Erythroblast (primary cell): ENCODE data around the gene MISP3.

Experiments used
- DNase-seq, 2 experiments: peaks; one replicate each; lab custom pipeline; 2025; lab: John Stamatoyannopoulos, UW
- GATA1 ChIP-seq: IDR thresholded peaks from 2 replicates; pipeline ENCODE4 v1.6.1; 2011; ENCODE audit warnings: low read depth, mild to moderate bottlenecking, control low read depth, low read length, moderate library complexity
- POLR2A ChIP-seq: IDR thresholded peaks from 2 replicates; pipeline ENCODE4 v1.6.1; 2011; ENCODE audit warnings: mild to moderate bottlenecking, low read length

MISP3 gene

DNA sequence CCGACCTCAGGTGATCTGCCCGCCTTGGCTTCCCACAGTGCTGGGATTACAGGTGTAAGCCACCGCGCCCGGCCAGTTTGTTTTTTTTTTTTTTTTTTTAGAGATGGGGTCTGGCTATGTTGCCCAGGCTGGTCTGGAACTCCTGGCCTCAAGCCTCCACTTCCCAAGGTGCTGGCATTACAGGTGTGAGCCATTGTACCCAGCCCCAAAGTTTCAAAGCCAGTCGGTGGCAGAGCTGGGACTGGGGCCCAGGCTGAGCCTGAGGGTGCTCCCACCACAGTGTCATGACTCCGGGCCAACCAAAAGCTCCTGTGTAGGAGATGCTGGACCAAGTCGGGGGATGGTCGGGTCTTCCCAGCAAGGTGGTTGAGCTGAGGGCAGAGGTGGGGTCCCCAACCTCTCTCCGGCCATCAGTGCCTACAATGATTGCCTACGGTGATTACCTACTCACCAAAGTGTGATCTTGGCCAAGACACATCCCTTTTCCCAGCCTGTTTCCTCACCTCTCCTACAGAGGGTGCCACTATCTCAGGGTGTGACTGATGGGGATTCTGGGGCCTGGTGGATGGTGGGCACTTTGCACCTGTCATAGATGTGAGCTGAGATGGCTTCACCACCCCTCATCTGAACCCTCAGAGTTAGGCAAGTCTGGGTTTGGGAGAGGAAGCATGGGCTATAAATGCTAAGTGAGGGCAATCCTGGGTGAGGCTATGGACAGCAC, 23.8 kb downstream of the MISP3 start:
- DNase-seq: no peak
- TF ChIP-seq POLR2A (no peak), GATA1 (no peak)

DNA sequence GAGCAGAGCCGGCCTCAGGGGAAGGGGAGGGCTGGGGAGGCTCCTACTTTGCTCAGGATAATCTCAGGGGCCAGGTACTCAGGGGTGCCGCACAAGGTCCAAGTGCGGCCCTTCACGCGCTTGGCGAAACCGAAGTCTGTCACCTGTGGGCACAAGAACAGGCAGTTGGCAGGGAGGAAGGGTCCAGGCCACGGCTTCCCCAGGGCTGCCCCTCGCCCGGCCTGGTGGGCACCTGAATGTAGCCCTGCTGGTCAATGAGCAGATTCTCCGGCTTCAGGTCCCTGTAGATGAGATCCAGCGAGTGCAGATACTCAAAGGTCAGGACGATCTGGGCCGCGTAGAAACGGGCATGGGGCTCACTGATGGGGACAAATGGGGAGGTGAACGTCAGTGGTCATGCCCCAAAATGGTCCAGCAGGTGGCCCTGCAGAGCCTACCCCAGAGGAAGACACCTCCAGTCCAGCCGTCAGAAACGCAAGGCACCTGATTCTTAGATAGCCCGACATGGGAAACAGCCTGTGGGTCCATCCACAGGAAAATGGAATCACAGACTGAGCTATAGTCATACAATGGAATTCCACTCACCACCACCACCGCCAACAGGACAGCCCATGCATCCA, 25.1 kb downstream of the MISP3 start:
- DNase-seq: no peak
- TF ChIP-seq POLR2A: no peak
- no peak for TF ChIP-seq GATA1

DNA sequence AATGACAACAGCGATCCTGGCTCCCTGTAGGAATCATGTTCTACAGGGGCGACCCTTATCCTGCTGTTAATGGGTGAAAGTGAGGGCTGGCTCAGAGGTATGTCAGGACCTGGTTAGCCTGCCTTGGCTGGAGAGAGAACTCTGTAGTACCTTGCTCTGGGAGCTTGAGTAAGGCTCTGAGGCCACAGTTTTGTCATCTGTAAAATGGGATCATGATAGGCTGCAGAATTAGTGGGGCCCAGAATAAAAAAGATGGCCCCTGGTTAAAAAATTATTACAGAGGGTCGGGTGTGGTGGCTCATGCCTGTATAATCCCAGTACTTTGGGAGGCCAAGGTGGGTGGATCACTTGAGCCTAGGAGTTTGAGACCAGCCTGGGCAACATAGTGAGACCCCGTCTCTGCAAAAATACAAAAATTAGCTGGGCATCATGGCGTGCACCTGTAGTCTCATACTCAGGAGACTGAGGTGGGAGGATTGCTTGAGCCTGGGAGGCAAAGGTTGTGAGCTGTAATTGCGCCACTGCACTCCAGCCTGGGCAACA, 28.5 kb downstream of the MISP3 start:
- DNase-seq: no peak
- TF ChIP-seq POLR2A (no peak), GATA1 (no peak)

DNA sequence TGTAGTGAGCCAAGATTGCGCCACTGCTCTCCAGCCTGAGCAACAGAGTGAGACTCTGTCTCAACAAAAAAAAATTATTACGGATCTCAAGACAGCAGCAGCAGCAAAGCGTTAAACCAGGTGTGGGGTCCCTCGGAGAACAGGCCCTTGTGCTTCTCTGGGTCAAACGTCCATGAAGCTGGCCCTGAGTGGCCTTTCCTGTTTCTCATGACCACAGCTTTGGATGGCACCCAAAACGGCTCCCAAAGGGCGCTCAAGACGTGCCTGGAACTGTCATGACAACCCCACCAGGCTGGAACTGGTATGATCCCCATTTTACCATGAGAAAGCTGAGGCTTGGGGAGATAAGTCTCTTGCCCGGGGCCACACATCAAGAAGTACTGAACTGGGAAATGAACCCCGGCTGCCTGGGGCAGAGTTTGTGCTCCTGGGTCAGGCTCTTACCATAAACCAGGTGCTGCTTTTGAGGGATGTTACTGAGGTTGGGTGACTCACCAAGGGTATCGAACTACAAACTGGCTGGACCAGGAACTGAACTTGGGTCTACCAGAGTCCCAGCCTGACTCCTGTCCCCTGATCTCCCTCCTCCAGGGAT, 29.6 kb downstream of the MISP3 start:
- DNase-seq: no peak
- no peak for TF ChIP-seq GATA1
- no peak for TF ChIP-seq POLR2A

DNA sequence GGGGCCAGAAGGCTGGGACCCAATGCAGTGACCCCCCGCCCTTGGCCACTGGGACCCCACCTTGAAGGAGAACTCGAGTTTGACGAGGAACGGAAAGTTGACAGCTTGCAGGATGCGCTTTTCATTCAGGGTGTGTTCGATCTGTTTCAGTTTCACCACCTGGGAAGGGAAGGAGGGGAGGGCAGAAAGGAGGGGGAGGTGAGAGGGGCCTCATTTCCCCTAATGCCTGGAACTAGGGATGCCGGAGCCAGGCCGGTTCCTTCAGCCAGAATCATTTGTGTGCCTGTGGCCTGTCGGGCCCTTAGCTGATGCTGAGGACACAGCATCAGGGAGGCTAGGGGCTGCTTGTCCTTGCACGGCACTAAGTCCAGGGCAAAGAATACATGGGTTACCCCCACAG, 30.2 kb downstream of the MISP3 start:
- DNase-seq: no peak
- TF ChIP-seq GATA1: no peak
- no peak for TF ChIP-seq POLR2A

DNA sequence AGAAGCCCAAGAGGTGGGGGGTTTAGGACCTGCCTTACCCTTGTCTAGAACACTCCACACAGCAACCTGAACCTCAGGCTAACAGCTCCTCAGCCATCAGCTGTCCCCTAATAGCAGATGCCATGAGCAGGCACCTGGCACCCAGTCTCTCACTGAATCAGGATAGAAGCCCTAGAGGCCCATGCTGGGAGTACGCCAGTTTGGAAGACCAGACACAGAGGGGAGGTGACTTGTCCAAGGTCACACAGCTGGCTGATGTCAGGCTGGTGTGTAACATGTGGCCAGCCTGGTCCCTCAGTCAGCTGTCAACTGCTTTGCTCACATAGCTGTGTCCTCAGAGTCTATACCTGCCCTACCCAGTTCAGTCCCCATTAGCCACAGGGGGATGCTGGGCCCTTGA, 30.7 kb downstream of the MISP3 start:
- TF ChIP-seq POLR2A (no peak), GATA1 (no peak)
- peak in 1 of 2 experiments; percentile 37 for DNase-seq

DNA sequence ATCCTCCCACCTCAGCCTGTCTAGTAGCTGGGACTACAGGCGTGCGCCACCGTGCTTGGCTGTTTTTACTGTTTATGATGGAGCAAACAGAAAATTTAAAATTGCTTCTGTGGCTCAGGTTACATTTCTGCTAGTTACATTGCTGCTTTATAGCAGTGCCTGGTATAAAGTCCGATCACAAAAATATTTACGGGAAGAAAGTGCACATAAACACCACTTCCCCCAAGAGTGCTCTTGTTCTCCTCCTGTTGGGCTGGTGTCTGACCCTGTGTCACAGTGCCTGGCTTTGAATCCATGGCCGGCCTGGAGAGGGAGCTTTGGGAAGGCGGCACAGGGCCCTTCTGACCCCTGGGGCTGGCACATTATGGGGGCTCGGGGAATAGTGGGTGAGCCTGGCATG, 33.1 kb downstream of the MISP3 start:
- no peak for DNase-seq

DNA sequence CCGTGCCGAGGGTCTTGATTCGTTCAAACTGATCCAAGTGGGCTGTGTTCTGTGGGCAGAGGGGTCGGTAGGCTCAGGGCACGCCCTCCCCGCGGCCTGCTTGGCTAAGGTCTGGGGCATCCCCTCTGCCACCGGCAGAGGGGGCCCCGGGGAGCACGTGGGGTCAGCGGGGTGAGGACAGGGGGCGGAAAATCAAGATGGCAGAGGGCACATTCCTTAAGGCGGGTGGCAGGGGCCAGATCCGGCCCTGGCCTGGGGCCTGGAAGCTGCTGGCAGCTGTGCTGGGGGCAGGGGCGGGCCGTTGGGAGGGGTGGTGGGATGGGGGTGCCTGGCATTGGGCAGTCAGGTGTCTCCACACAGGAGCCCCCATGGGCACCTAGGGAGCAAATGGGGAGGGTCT, 34.3 kb downstream of the MISP3 start:
- DNase-seq: no peak
- no peak for TF ChIP-seq POLR2A
- no peak for TF ChIP-seq GATA1

More for the DNA sequence above, 33.1 kb downstream of the MISP3 start:
- TF ChIP-seq POLR2A (no peak), GATA1 (no peak)

DNA sequence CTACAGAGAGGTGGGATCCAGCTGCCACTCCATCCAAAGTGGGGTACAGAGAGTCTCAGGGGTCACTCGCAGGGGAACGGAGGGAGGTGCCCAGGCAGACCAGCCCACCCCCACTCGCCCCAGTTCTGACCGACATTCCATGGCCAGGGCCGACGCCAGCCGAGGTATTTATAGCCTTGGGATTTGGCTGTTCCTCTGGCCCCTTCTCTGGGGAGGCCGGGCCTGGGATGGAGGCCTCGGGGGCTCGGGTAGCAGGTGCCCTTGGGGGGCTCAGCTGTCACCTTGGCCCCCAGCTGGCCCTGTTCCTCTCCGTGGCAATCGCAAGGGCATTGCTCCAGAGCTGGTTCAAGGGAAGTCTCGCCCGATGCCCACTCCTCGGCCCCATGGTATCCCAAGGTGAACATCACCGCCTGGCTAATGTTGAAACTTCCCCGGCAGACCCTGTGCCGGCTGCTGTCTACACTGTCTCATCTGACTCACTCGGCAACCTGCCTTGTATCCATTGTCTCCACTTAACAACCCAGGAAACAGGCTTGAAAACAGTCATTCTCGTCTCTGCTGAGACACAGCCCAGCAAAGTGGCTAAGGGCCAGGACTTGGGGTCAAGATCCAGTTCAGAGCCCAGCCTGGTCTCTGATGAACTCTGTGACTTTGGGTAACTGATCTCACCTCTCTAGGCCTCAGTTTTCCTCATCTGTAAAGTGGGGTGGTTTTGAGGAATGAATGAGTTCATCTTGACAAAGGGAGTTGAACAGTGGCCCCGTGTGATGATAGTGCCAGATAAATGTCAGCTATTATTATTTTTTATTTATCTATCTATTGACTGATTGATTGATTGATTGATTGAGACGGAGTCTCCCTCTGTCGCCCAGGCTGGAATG, 35.2 kb downstream of the MISP3 start:
- TF ChIP-seq POLR2A: no peak
- TF ChIP-seq GATA1: no peak
- no peak for DNase-seq

DNA sequence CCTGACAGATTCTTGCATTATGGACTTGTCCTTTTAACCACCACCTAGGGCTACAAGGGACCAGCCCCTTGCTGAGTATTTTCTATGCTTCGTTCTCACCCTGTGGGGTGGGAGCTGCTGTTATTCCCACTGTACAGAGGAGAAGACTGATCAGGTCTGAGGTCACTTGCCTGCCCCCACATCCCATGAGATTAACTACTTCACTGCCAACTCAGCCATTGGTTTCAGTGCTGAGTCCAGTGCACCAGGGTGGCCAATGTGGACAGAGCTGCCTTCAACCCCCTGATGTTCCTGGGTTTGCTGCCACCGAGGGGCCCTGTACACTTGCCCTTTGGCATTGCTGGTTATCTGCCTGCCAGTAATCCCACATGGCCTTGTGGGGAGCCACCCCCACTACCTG, 38.1 kb downstream of the MISP3 start:
- TF ChIP-seq GATA1: no peak
- no peak for TF ChIP-seq POLR2A
- no peak for DNase-seq

DNA sequence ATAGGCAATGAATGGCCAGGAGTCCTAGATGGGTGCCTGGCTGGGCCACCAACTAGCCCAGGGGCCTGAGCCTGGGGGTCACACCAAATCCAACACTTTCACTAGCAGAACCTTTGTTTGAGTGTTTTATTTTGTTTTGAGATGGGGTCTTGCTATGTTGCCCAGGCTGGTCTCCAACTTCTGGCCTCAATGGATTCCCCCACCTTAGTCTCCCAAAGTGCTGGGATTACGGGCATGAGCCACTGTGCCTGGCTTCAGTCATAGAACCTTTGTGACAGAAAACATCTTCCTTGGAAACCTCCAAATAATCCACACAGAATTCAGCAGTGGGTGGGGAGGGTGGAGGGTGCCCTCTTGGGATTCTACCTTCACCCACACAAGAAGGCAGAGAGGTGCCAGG, 38.9 kb downstream of the MISP3 start:
- no peak for TF ChIP-seq POLR2A
- no peak for TF ChIP-seq GATA1
- DNase-seq: no peak

DNA sequence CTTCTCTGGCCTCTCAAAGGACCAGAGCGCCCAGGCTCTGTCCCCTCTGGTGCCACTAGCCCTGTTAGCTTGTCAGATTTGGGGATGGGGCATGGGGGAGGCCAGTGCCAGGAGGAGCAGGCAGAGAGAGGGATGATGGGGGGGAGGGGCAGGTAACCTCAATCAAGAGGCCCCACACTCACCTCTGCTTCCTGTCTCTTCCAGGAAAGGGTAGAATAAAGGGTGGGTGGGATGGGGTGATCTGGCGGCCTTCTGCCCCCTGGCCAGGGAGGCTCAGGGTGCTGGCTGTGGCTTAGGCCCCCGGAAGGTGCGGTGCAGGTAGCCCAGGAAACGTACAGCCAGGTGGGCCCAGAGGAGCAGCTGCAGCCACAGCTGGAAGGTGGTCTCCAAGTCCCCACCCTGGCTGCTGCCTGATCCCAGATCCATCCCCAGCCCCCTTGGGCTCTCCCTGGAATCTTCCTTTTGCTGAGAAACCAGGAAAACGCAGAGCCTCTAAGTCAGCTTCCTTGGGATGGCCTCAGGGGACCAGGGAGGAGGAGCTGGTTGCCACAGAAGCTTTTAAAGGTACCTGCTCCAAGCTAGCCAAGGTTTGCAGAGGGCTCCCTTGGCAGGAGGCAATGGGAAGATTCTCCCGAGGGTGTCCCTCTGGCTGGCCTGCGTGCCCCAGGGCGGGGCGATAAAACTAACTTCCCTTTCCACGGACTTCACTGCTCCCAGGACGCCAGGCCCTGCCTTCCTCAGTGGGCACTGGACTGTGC, 39.6 kb downstream of the MISP3 start:
- DNase-seq: no peak
- TF ChIP-seq GATA1: no peak
- no peak for TF ChIP-seq POLR2A
